PC-9 (cell line): ENCODE measurements around the gene TMEM134. TPM values are rescaled to one million over a fixed set of nuclear protein-coding genes. Genes with fewer than 3 reads are reported as not detected.

Experiments
- BruUV-seq: library from RNA; stranded (reverse); fragments of 400-500 nt; replicated peaks from 2 replicates; lab custom pipeline; 2021; lab: Mats Ljungman, UMichigan
- CTCF ChIA-PET: fragments of 300-600 bp; sonication (Branson Sonifier 250); formaldehyde crosslinking; loops from one replicate; lab custom pipeline; 2022; ENCODE audit warnings: antibody characterized with exemption; lab: Charles Lee
- POLR2A ChIA-PET: fragments of 300-600 bp; sonication (Branson Sonifier 250); formaldehyde crosslinking; loops from one replicate; lab custom pipeline; 2022; ENCODE audit warnings: antibody characterized with exemption; ENCODE audit not compliant: unreplicated experiment; lab: Charles Lee
- DNase-seq, 2 experiments: peaks; one replicate each; pipeline versions ENCODE4 v3.0.0 to v3.0.0-alpha.2; 2015 to 2022; ENCODE audit warnings: mixed read lengths in 1 of 2
- H2AFZ ChIP-seq: fragments of 200-600 bp; sonication (generic); 2 replicates; pipeline ENCODE4 v1.8.1; 2017; ENCODE audit warnings: antibody characterized with exemption
- H3F3A ChIP-seq: fragments of 200-600 bp; sonication (generic); 2 replicates; pipeline ENCODE4 v1.8.1; 2017; ENCODE audit warnings: antibody characterized with exemption, mild to moderate bottlenecking, low read depth; ENCODE audit not compliant: insufficient read depth
- H3K27ac ChIP-seq: fragments of 200-600 bp; sonication (generic); 2 replicates; pipeline ENCODE4 v1.6.1; 2016; ENCODE audit warnings: mixed run types
- H3K27me3 ChIP-seq: fragments of 200-600 bp; sonication (generic); 2 replicates; pipeline ENCODE4 v1.6.1; 2016; ENCODE audit warnings: low read depth, mixed run types; ENCODE audit not compliant: insufficient read depth
- H3K36me3 ChIP-seq: fragments of 200-600 bp; sonication (generic); 2 replicates; pipeline ENCODE4 v1.6.1; 2016; ENCODE audit warnings: low read depth, mixed run types
- H3K4me1 ChIP-seq: fragments of 200-600 bp; sonication (generic); replicated peaks from 2 replicates; pipeline ENCODE4 v1.6.1; 2016; ENCODE audit warnings: mixed run types; ENCODE audit not compliant: insufficient read depth
- H3K4me2 ChIP-seq: fragments of 200-600 bp; sonication (generic); 2 replicates; pipeline ENCODE4 v1.6.1; 2017; ENCODE audit warnings: mixed run types
- H3K4me3 ChIP-seq: fragments of 200-600 bp; sonication (generic); 2 replicates; pipeline ENCODE4 v1.6.1; 2016; ENCODE audit warnings: mixed run types
- H3K79me2 ChIP-seq: fragments of 200-600 bp; sonication (generic); 2 replicates; pipeline ENCODE4 v1.6.1; 2017; ENCODE audit warnings: low read depth, mixed run types
- H3K9me2 ChIP-seq: fragments of 200-600 bp; sonication (generic); 2 replicates; pipeline ENCODE4 v1.8.1; 2017; ENCODE audit warnings: mild to moderate bottlenecking; ENCODE audit not compliant: insufficient read depth
- H3K9me3 ChIP-seq: fragments of 200-600 bp; sonication (generic); 2 replicates; pipeline ENCODE4 v1.8.1; 2016; ENCODE audit warnings: low read depth; ENCODE audit not compliant: insufficient read depth
- H4K20me1 ChIP-seq: fragments of 200-600 bp; sonication (generic); 2 replicates; pipeline ENCODE4 v1.8.1; 2017; ENCODE audit not compliant: insufficient read depth
- EZH2 ChIP-seq: fragments of 200-600 bp; sonication (generic); IDR thresholded peaks from 2 replicates; pipeline ENCODE4 v1.8.0; 2017; ENCODE audit warnings: antibody characterized with exemption, low read depth
- intact Hi-C: fragments of 100-400 bp; cut with micrococcal nuclease; formaldehyde crosslinking; loops from one replicate; pipeline ENCODE4 v1.10.0; 2022; ENCODE audit not compliant: unreplicated experiment
- total RNA-seq: library from RNA; stranded (reverse); gene quantifications from 2 replicates; pipeline ENCODE4 v1.2.3, GENCODE V29; 2021
- TF ChIP-seq, protein P1 (sequence below): fragments of 200-600 bp; sonication (generic); conservative IDR thresholded peaks from 2 replicates; pipeline ENCODE4 v1.6.1; 2017; ENCODE audit warnings: mixed run types, antibody characterized with exemption, mild to moderate bottlenecking, moderate library complexity

The TMEM134 gene
- total RNA-seq, 1 experiment from 2014 or later, result 85.7 TPM

DNA sequence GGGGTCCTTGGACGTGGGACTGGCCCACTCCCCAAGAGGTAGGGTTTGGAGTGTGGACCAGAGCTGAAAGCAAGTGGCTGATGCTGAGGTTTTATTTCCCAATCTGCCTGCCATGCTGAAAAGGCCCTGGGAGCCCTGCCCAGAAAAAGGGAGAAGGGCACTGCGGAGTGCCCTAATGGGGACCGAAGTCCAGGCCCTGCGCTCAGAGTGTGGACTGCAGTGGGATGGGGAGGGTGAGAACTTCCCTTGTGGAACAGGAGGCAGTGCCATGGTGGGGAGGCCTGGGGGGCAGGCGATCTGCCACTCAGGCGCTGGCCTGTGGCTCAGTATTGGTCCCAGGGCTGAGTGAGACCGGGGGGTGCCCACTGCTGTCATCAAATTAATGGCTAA is 20.8 kb downstream of the TMEM134 start:
- H3K4me3 ChIP-seq, result no peak overlapping the region
- no TSS peak for BruUV-seq

GRCh38 chr11:67445515-67445914 is 23.5 kb downstream of the TMEM134 start:
- ChIA-PET POLR2A (no interaction called here), CTCF (no interaction called here)

More for the DNA sequence above, 20.8 kb downstream of the TMEM134 start:
- Histone ChIP-seq H3K9me2 (no peaks in the 10 kb centered on the region), H4K20me1 (no peaks in the 10 kb centered on the region), H3K4me1 (peaks cover 6% of the 10 kb centered on the region; the same call in 1 of the 2 replicates), H3K27ac (no peak overlapping the region), H3K4me2 (no peak overlapping the region), H2AFZ (no peak overlapping the region), H3K36me3 (no peaks in the 10 kb centered on the region), H3K79me2 (peaks cover 10% of the 10 kb centered on the region; the same call in 1 of the 2 replicates), H3K27me3 (no peaks in the 10 kb centered on the region), H3F3A (peaks cover 21% of the 10 kb centered on the region; the same call in 1 of the 2 replicates), H3K9me3 (no peaks in the 10 kb centered on the region)
- no peak for TF ChIP-seq EZH2
- TF ChIP-seq, protein P1, sequence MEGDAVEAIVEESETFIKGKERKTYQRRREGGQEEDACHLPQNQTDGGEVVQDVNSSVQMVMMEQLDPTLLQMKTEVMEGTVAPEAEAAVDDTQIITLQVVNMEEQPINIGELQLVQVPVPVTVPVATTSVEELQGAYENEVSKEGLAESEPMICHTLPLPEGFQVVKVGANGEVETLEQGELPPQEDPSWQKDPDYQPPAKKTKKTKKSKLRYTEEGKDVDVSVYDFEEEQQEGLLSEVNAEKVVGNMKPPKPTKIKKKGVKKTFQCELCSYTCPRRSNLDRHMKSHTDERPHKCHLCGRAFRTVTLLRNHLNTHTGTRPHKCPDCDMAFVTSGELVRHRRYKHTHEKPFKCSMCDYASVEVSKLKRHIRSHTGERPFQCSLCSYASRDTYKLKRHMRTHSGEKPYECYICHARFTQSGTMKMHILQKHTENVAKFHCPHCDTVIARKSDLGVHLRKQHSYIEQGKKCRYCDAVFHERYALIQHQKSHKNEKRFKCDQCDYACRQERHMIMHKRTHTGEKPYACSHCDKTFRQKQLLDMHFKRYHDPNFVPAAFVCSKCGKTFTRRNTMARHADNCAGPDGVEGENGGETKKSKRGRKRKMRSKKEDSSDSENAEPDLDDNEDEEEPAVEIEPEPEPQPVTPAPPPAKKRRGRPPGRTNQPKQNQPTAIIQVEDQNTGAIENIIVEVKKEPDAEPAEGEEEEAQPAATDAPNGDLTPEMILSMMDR, result no peak
- POLR2A ChIA-PET, result interaction anchor here (0.7 kb wide), 1 partner anchor 34 kb away, joined by 4 read pairs; the partner anchor contains the start of gene AIP
- CTCF ChIA-PET, result no interaction called here
- no peak for DNase-seq
- intact Hi-C loops, result no loop called here

DNA sequence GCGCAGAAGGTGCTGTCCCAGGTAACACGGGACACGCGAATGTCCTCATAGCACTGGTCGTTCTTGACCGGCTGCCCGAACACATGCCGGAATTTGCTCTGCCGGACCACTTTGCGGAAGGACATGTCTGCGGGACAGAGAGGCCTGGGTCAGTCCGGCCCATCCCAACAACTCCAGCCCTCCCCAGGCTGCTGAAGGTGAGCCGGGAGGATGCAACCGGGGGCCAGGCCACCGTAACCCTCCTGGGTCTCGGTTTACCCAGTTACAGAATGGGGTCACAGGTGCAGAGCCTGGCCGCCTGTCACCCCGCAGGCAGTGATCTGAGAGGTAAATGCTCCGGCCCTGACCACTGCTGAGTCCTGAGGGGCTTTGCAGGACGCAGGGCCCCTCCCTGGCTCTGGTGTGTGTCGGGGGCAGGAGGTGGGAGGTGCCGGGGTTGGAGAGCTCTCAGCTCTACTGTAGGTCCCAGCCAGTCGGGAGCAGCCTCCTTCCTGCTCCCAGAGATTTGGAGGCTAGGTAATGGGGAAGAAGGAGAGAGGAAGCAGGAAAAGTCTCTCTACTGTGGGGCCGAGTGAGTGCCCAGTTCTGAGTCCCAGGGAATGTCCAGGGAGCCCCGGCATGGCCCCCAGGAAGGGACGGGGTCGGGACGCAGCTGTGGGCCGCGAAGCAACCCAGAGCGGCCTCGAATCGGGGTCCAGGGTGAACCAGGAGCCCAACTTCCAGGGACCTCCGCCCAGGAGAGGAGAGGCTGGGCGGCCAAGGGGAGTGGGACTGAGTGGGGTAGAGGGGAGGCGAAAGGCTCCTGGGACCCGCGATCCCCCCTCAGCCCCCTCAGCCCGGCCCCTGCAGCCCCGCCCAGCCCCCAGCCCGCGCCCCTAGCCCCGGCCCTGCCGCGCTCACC is 26.3 kb downstream of the TMEM134 start:
- POLR2A ChIA-PET, result interaction anchor here (0.6 to 0.7 kb wide), 3 partner anchors 297 to 381 kb away, joined by 4 to 11 read pairs (median 9); no protein-coding TSS in a partner anchor
- CTCF ChIA-PET, result interaction anchor here (0.6 kb wide), 1 partner anchor 17 kb away, joined by 3 read pairs; no protein-coding TSS in a partner anchor

More at GRCh38 chr11:67445515-67445914, 23.5 kb downstream of the TMEM134 start:
- no peak overlapping the region for H3K4me3 ChIP-seq
- H3K27ac ChIP-seq, result no peak overlapping the region
- peaks cover 20% of the 10 kb centered on the region for H3K79me2 ChIP-seq
- intact Hi-C loops, result no loop called here
- no peaks in the 10 kb centered on the region for H3K27me3 ChIP-seq
- H4K20me1 ChIP-seq, result no peaks in the 10 kb centered on the region
- peaks cover 13% of the 10 kb centered on the region for H3K4me1 ChIP-seq
- H3K9me3 ChIP-seq, result no peaks in the 10 kb centered on the region
- BruUV-seq, result no TSS peak
- H3F3A ChIP-seq, result peaks cover 22% of the 10 kb centered on the region; the same call in 1 of the 2 replicates
- DNase-seq, result no peak
- no peak for TF ChIP-seq EZH2
- TF ChIP-seq, protein P1, result no peak
- H3K4me2 ChIP-seq, result no peak overlapping the region
- no peak overlapping the region for H2AFZ ChIP-seq
- H3K36me3 ChIP-seq, result no peaks in the 10 kb centered on the region; the same call in 1 of the 2 replicates
- no peaks in the 10 kb centered on the region for H3K9me2 ChIP-seq

More for the DNA sequence above, 26.3 kb downstream of the TMEM134 start:
- H3F3A ChIP-seq, result peaks cover 37% of the 10 kb centered on the region
- intact Hi-C loops, result loop anchor here (1.0 to 5.0 kb wide), 3 partner anchors 22 to 65 kb away; partner anchors contain the start of genes CDK2AP2, PITPNM1 and TMEM134
- peaks cover 13% of the 10 kb centered on the region for H3K4me1 ChIP-seq
- DNase-seq, result no peak
- TF ChIP-seq, protein P1, result no peak
- no peak for TF ChIP-seq EZH2
- no TSS peak for BruUV-seq
- H3K79me2 ChIP-seq, result peaks cover 20% of the 10 kb centered on the region
- no peak overlapping the region for H2AFZ ChIP-seq
- H3K36me3 ChIP-seq, result no peaks in the 10 kb centered on the region; the same call in none of the 2 replicates
- H3K4me3 ChIP-seq, result peak overlapping the region; percentile 70
- H3K4me2 ChIP-seq, result peak overlapping the region; percentile 87
- H3K27ac ChIP-seq, result peak overlapping the region; percentile 35; the same call in 1 of the 2 replicates
- H3K9me2 ChIP-seq, result no peaks in the 10 kb centered on the region
- no peaks in the 10 kb centered on the region for H3K27me3 ChIP-seq
- 0 out of 2 replicates have a peak, but pooled peaks cover 6% of the 10 kb centered on the region for H4K20me1 ChIP-seq
- H3K9me3 ChIP-seq, result no peaks in the 10 kb centered on the region
